ENCODE results near the gene HP1BP3.

HP1BP3 gene

DNA sequence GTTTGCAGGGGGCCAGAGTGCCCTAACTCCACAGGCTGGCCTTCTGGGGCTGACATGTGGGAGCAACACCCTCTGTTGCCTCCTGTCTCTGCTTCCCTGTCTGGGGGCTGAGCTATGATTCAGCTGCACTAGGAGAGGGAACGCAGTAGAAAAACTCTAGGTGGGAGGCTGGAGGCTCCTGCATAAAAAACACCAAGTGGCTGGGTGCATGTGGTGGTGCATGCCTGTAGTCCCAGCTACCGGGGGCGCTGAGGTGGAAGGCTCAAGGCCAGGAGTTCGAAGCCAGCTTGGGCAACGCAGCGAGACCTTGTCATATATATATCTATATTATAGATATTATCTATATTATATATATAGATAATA lies 74.9 kb downstream of the HP1BP3 start:
- TF ChIP-seq, protein P1, sequence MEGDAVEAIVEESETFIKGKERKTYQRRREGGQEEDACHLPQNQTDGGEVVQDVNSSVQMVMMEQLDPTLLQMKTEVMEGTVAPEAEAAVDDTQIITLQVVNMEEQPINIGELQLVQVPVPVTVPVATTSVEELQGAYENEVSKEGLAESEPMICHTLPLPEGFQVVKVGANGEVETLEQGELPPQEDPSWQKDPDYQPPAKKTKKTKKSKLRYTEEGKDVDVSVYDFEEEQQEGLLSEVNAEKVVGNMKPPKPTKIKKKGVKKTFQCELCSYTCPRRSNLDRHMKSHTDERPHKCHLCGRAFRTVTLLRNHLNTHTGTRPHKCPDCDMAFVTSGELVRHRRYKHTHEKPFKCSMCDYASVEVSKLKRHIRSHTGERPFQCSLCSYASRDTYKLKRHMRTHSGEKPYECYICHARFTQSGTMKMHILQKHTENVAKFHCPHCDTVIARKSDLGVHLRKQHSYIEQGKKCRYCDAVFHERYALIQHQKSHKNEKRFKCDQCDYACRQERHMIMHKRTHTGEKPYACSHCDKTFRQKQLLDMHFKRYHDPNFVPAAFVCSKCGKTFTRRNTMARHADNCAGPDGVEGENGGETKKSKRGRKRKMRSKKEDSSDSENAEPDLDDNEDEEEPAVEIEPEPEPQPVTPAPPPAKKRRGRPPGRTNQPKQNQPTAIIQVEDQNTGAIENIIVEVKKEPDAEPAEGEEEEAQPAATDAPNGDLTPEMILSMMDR (IDR thresholded peaks at IDR 0.05; ENCODE audit: insufficient read depth, low read length): no peak
- TF ChIP-seq, protein P2, sequence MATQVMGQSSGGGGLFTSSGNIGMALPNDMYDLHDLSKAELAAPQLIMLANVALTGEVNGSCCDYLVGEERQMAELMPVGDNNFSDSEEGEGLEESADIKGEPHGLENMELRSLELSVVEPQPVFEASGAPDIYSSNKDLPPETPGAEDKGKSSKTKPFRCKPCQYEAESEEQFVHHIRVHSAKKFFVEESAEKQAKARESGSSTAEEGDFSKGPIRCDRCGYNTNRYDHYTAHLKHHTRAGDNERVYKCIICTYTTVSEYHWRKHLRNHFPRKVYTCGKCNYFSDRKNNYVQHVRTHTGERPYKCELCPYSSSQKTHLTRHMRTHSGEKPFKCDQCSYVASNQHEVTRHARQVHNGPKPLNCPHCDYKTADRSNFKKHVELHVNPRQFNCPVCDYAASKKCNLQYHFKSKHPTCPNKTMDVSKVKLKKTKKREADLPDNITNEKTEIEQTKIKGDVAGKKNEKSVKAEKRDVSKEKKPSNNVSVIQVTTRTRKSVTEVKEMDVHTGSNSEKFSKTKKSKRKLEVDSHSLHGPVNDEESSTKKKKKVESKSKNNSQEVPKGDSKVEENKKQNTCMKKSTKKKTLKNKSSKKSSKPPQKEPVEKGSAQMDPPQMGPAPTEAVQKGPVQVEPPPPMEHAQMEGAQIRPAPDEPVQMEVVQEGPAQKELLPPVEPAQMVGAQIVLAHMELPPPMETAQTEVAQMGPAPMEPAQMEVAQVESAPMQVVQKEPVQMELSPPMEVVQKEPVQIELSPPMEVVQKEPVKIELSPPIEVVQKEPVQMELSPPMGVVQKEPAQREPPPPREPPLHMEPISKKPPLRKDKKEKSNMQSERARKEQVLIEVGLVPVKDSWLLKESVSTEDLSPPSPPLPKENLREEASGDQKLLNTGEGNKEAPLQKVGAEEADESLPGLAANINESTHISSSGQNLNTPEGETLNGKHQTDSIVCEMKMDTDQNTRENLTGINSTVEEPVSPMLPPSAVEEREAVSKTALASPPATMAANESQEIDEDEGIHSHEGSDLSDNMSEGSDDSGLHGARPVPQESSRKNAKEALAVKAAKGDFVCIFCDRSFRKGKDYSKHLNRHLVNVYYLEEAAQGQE (IDR thresholded peaks at IDR 0.05; ENCODE audit: insufficient replicate concordance, low read depth): no peak
- TF ChIP-seq POLR2AphosphoS5 (IDR thresholded peaks at IDR 0.05; ENCODE audit: low read depth) (no peak), GABPA (IDR thresholded peaks at IDR 0.05; ENCODE audit: low read depth) (no peak), SPI1 (IDR thresholded peaks at IDR 0.05; ENCODE audit: borderline replicate concordance, low read depth) (no peak)
- DNase-seq (ENCODE audit: low read depth in 1 of 2, low spot score in 1 of 2): no peak
- no peak overlapping the region for H3K4me3 ChIP-seq (replicated peaks; ENCODE audit: insufficient read depth, low read length)
- peaks cover 3% of the 10 kb centered on the region for H3K27me3 ChIP-seq (ENCODE audit: insufficient read depth, poor library complexity, severe bottlenecking)
- H3K27ac ChIP-seq (replicated peaks): no peak overlapping the region

DNA sequence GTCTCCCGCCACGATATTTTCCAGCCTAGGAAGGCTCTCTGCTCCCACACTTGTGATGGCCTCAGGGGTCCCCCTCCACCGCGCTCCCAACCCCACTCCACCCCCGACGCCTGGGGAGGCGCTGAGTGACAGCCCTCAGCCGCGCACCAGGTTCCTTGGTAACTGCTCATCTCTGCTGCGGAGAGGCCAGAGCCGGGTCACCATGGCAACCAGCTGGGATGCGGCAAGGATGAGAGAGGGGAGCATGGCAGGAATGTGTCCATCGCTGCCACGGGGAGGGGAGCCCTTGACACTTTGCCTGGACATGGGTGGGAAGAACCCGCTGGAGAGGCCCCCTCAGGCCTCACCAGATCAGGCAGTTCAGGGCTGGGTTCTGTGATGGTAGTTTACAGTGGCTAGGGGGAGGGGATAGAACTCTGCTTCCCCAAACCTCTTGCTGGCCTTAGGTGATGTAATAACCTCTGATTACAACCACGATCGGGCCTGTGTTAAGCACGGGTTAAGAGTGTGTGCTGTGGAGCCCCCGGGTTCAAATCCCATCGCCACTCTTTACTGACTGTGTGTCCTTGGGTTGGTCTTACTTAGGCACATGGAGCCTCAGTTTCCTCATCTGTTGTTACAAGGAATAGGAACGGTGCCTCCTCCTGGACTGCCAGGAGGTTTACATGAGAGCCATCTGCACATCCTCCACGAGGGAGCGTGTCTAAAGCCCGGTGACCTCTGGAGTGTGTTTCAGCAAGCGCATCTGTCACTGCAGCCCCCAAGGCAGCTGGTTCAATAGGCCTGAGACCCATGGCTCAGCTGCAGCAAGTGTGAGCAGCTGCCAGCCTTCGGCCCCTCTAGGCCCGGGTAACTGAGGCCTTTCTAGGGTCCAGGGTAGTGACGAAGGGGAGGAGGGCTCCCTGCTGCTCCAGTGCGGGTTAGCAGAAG lies 75.6 kb downstream of the HP1BP3 start:
- Histone ChIP-seq H3K4me3 (replicated peaks; ENCODE audit: insufficient read depth, low read length) (no peak overlapping the region), H3K27me3 (ENCODE audit: insufficient read depth, poor library complexity, severe bottlenecking) (no peaks in the 10 kb centered on the region), H3K27ac (replicated peaks) (no peak overlapping the region)
- peak in 1 of 2 experiments; percentile 79 for DNase-seq (ENCODE audit: low read depth in 1 of 2, low spot score in 1 of 2)
- TF ChIP-seq, protein P1 (IDR thresholded peaks at IDR 0.05; ENCODE audit: insufficient read depth, low read length): no peak
- TF ChIP-seq, protein P2 (IDR thresholded peaks at IDR 0.05; ENCODE audit: insufficient replicate concordance, low read depth): no peak
- TF ChIP-seq SPI1 (IDR thresholded peaks at IDR 0.05; ENCODE audit: borderline replicate concordance, low read depth): no peak
- TF ChIP-seq POLR2AphosphoS5 (IDR thresholded peaks at IDR 0.05; ENCODE audit: low read depth): no peak

DNA sequence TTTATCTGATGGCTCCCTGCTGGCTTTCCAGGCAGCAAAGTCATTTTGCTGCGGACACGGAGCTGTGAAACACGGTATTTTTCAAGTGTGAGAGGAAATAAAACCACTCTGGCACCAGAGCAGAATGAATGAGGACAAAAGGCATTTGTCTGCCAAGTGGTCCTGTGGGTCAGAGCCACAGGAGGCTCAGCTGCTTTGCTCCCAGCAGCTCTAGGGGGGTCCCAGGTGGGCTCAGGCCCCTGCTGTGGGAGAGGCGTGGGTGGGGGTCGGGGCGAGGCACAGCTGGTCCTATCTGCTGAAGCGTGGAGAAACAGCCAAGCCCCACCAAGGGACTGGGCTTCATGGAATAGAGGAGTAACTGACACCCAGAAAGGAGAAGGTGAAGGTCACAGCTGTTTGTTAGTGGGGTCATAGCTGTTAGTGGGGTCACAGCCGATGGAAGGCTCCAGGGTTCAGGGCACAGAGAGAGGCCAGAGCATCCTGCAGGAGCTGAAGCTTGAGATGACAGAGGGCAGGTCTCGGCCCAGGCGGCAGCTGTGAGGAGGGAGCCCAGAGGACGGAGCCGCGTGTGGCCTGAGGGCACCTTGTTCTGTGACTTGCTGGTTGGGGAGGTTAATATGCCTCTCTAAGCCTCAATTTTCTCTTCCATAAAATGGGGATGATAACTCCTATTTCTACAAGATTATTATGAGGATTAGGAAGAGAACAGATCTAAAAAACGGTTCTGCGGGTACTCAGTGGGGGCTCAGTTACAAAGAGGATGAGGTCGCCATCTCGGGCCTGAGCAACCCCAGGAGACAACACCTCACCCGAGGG lies 76.4 kb downstream of the HP1BP3 start:
- H3K4me3 ChIP-seq (replicated peaks; ENCODE audit: insufficient read depth, low read length): no peak overlapping the region
- H3K27me3 ChIP-seq (ENCODE audit: insufficient read depth, poor library complexity, severe bottlenecking): no peaks in the 10 kb centered on the region
- TF ChIP-seq, protein P2 (IDR thresholded peaks at IDR 0.05; ENCODE audit: insufficient replicate concordance, low read depth): no peak
- TF ChIP-seq SPI1 (IDR thresholded peaks at IDR 0.05; ENCODE audit: borderline replicate concordance, low read depth): no peak
- TF ChIP-seq, protein P1 (IDR thresholded peaks at IDR 0.05; ENCODE audit: insufficient read depth, low read length): no peak
- no peak for TF ChIP-seq POLR2AphosphoS5 (IDR thresholded peaks at IDR 0.05; ENCODE audit: low read depth)
- no peak for TF ChIP-seq GABPA (IDR thresholded peaks at IDR 0.05; ENCODE audit: low read depth)
- no peak for DNase-seq (ENCODE audit: low read depth in 1 of 2, low spot score in 1 of 2)
- no peak overlapping the region for H3K27ac ChIP-seq (replicated peaks)

Data from HL-60 (cell line).